ENCODE data around the gene GNAT1.

DNA sequence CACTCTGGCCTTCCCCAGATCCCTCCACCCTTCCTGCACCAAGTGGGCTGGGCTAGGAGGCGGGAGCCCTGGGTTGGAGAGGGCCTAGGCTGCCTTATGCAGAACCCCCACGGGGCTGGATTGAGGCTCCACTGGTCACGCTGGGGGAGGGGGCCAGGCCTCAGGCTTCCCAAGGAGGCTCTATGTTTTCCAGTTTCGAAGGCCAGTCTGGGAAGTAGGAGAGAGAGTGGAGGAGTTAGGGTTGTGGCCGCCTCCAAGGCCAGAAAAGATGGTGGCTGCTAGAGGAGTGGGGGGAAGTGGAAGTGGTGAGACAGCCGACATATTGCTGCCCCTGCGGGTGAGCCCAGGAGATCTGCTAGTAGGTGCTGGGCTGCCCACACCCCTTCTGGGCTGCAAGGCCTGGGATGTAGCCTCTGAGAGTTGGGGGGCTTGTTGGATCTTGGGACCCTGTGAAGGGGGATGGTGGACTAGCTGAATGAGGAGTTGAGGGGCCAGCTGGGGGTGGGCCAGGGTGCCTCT lies 45.8 kb downstream of the GNAT1 start:
- TF ChIP-seq, protein P1, sequence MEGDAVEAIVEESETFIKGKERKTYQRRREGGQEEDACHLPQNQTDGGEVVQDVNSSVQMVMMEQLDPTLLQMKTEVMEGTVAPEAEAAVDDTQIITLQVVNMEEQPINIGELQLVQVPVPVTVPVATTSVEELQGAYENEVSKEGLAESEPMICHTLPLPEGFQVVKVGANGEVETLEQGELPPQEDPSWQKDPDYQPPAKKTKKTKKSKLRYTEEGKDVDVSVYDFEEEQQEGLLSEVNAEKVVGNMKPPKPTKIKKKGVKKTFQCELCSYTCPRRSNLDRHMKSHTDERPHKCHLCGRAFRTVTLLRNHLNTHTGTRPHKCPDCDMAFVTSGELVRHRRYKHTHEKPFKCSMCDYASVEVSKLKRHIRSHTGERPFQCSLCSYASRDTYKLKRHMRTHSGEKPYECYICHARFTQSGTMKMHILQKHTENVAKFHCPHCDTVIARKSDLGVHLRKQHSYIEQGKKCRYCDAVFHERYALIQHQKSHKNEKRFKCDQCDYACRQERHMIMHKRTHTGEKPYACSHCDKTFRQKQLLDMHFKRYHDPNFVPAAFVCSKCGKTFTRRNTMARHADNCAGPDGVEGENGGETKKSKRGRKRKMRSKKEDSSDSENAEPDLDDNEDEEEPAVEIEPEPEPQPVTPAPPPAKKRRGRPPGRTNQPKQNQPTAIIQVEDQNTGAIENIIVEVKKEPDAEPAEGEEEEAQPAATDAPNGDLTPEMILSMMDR (IDR thresholded peaks at IDR 0.05; ENCODE audit: low read depth, low read length) = no peak
- TF ChIP-seq EZH2phosphoT487 (IDR thresholded peaks at IDR 0.05; ENCODE audit: low read depth) = no peak

Measured in OCI-LY3 (cell line).